Measurements from ENCODE around the gene CD47.
A peak's percentile ranks its signal among the peaks of the same experiment; 100 is the strongest.

The CD47 gene

GRCh38 chr3:108067768-108068167, 23.1 kb downstream of the CD47 start:
- H3K4me2 ChIP-seq (ENCODE audit: low read length) = peak overlapping the region; percentile 57

GRCh38 chr3:108065096-108065495, 25.7 kb downstream of the CD47 start:
- H4K20me1 ChIP-seq (ENCODE audit: insufficient read depth, low read length) = no peaks in the 10 kb centered on the region; the same call in 1 of the 2 replicates

More at GRCh38 chr3:108067768-108068167, 23.1 kb downstream of the CD47 start:
- Histone ChIP-seq H4K20me1 (ENCODE audit: insufficient read depth, low read length) (no peaks in the 10 kb centered on the region), H3K27ac (ENCODE audit: low read length) (peak overlapping the region; percentile 69), H3K9me3 (ENCODE audit: insufficient read depth, low read length) (no peaks in the 10 kb centered on the region), H3K36me3 (replicated peaks; ENCODE audit: low read depth, low read length) (peaks cover 55% of the 10 kb centered on the region), H2AFZ (ENCODE audit: low read depth, low read length) (no peak overlapping the region), H3K9ac (ENCODE audit: low read length) (peak overlapping the region; percentile 20; the same call in 1 of the 2 replicates), H3K27me3 (ENCODE audit: low read depth, low read length) (no peaks in the 10 kb centered on the region), H3K4me3 (ENCODE audit: low read length) (no peak overlapping the region), H3K4me1 (ENCODE audit: low read length) (peaks cover 28% of the 10 kb centered on the region), H3K79me2 (ENCODE audit: low read length) (peaks cover 5% of the 10 kb centered on the region; the same call in 1 of the 2 replicates)
- TF ChIP-seq EZH2phosphoT487 (IDR thresholded peaks at IDR 0.05; ENCODE audit: low read depth) (no peak), CTCF (IDR thresholded peaks at IDR 0.05; ENCODE audit: low read depth, low read length) (no peak)

GRCh38 chr3:108064293-108064887, 26.4 kb downstream of the CD47 start:
- no peak overlapping the region for H3K4me2 ChIP-seq (ENCODE audit: low read length)
- H4K20me1 ChIP-seq (ENCODE audit: insufficient read depth, low read length) = no peaks in the 10 kb centered on the region; the same call in 1 of the 2 replicates
- H3K79me2 ChIP-seq (ENCODE audit: low read length) = peaks cover 4% of the 10 kb centered on the region; the same call in 1 of the 2 replicates
- H3K27me3 ChIP-seq (ENCODE audit: low read depth, low read length) = no peaks in the 10 kb centered on the region
- H3K4me3 ChIP-seq (ENCODE audit: low read length) = no peak overlapping the region
- TF ChIP-seq CTCF (IDR thresholded peaks at IDR 0.05; ENCODE audit: low read depth, low read length) = no peak
- no peak for TF ChIP-seq EZH2phosphoT487 (IDR thresholded peaks at IDR 0.05; ENCODE audit: low read depth)
- H3K4me1 ChIP-seq (ENCODE audit: low read length) = peaks cover 42% of the 10 kb centered on the region
- no peak overlapping the region for H2AFZ ChIP-seq (ENCODE audit: low read depth, low read length)
- H3K9me3 ChIP-seq (ENCODE audit: insufficient read depth, low read length) = no peaks in the 10 kb centered on the region
- no peak overlapping the region for H3K27ac ChIP-seq (ENCODE audit: low read length)
- peaks cover 62% of the 10 kb centered on the region for H3K36me3 ChIP-seq (replicated peaks; ENCODE audit: low read depth, low read length)
- H3K9ac ChIP-seq (ENCODE audit: low read length) = no peak overlapping the region

More at GRCh38 chr3:108065096-108065495, 25.7 kb downstream of the CD47 start:
- H3K4me1 ChIP-seq (ENCODE audit: low read length) = peaks cover 42% of the 10 kb centered on the region
- H3K27me3 ChIP-seq (ENCODE audit: low read depth, low read length) = no peaks in the 10 kb centered on the region
- H2AFZ ChIP-seq (ENCODE audit: low read depth, low read length) = no peak overlapping the region
- no peak overlapping the region for H3K27ac ChIP-seq (ENCODE audit: low read length)
- H3K36me3 ChIP-seq (replicated peaks; ENCODE audit: low read depth, low read length) = peaks cover 58% of the 10 kb centered on the region
- H3K9me3 ChIP-seq (ENCODE audit: insufficient read depth, low read length) = no peaks in the 10 kb centered on the region
- no peak overlapping the region for H3K9ac ChIP-seq (ENCODE audit: low read length)
- no peak overlapping the region for H3K4me3 ChIP-seq (ENCODE audit: low read length)
- H3K79me2 ChIP-seq (ENCODE audit: low read length) = peaks cover 4% of the 10 kb centered on the region; the same call in 1 of the 2 replicates
- H3K4me2 ChIP-seq (ENCODE audit: low read length) = no peak overlapping the region
- TF ChIP-seq CTCF (IDR thresholded peaks at IDR 0.05; ENCODE audit: low read depth, low read length) (no peak), EZH2phosphoT487 (IDR thresholded peaks at IDR 0.05; ENCODE audit: low read depth) (no peak)

- Histone ChIP-seq H2AFZ (ENCODE audit: low read depth, low read length) (no peak overlapping the region), H3K9ac (ENCODE audit: low read length) (no peak overlapping the region), H3K4me3 (ENCODE audit: low read length) (no peak overlapping the region), H3K36me3 (replicated peaks; ENCODE audit: low read depth, low read length) (peaks cover 66% of the 10 kb centered on the region), H3K79me2 (ENCODE audit: low read length) (peaks cover 4% of the 10 kb centered on the region; the same call in 1 of the 2 replicates), H3K27me3 (ENCODE audit: low read depth, low read length) (no peaks in the 10 kb centered on the region), H4K20me1 (ENCODE audit: insufficient read depth, low read length) (no peaks in the 10 kb centered on the region; the same call in 1 of the 2 replicates), H3K4me1 (ENCODE audit: low read length) (peaks cover 23% of the 10 kb centered on the region), H3K27ac (ENCODE audit: low read length) (peak overlapping the region; percentile 53), H3K4me2 (ENCODE audit: low read length) (peak overlapping the region; percentile 32), H3K9me3 (ENCODE audit: insufficient read depth, low read length) (no peaks in the 10 kb centered on the region)
- TF ChIP-seq CTCF (IDR thresholded peaks at IDR 0.05; ENCODE audit: low read depth, low read length) = no peak
- TF ChIP-seq EZH2phosphoT487 (IDR thresholded peaks at IDR 0.05; ENCODE audit: low read depth) = no peak
Measured at GRCh38 chr3:108062051-108062450, 28.8 kb downstream of the CD47 start.

Measured in OCI-LY3 (cell line).